Progenitor cell of endocrine pancreas (in vitro differentiated cells): Measurements from ENCODE around the gene PHYKPL. TPM values are rescaled to one million over a fixed set of nuclear protein-coding genes. Genes with fewer than 3 reads are reported as not detected.
A peak's percentile ranks its signal among the peaks of the same experiment; 100 is the strongest.

Experiments
- DNase-seq: peaks from one replicate; pipeline ENCODE4 v3.0.0; 2021; ENCODE audit warnings: low spot score; ENCODE audit not compliant: unreplicated experiment
- H3K27ac Mint-ChIP-seq: 2 replicates; pipeline ENCODE4 v1.8.0; 2021; ENCODE audit warnings: mild to moderate bottlenecking, moderate library complexity, mixed read lengths
- H3K27me3 Mint-ChIP-seq: 2 replicates; pipeline ENCODE4 v1.8.0; 2021; ENCODE audit warnings: mixed read lengths
- H3K36me3 Mint-ChIP-seq: 2 replicates; pipeline ENCODE4 v1.8.0; 2022; ENCODE audit warnings: mixed read lengths; ENCODE audit not compliant: insufficient read depth
- H3K4me1 Mint-ChIP-seq: 2 replicates; pipeline ENCODE4 v1.8.0; 2021; ENCODE audit warnings: low read depth, mixed read lengths
- H3K4me3 Mint-ChIP-seq: 2 replicates; pipeline ENCODE4 v1.8.0; 2021; ENCODE audit warnings: low read depth, mild to moderate bottlenecking, moderate library complexity, mixed read lengths
- H3K9me3 Mint-ChIP-seq: 2 replicates; pipeline ENCODE4 v1.8.0; 2021; ENCODE audit warnings: low read depth, mixed read lengths
- total RNA-seq: library from RNA; stranded (reverse); gene quantifications from 2 replicates; pipeline ENCODE4 v1.2.1, GENCODE V29; 2021
- TF ChIP-seq, protein P1 (sequence below): fragments of 200-600 bp; sonication (generic); IDR thresholded peaks from one replicate; pipeline ENCODE4 v1.5.0; 2021; ENCODE audit warnings: antibody characterized with exemption, mild to moderate bottlenecking; ENCODE audit not compliant: unreplicated experiment

Gene PHYKPL
- total RNA-seq, 1 donor from 2014 or later, result 113 TPM

GRCh38 chr5:178221282-178221681, 11.3 kb downstream of the PHYKPL start:
- Mint-ChIP-seq H3K9me3 (no peaks in the 10 kb centered on the region), H3K27ac (peak overlapping the region; percentile 72), H3K27me3 (no peaks in the 10 kb centered on the region), H3K4me3 (no peak overlapping the region), H3K4me1 (no peaks in the 10 kb centered on the region), H3K36me3 (peaks cover 26% of the 10 kb centered on the region)
- no peak for DNase-seq
- TF ChIP-seq, protein P1, sequence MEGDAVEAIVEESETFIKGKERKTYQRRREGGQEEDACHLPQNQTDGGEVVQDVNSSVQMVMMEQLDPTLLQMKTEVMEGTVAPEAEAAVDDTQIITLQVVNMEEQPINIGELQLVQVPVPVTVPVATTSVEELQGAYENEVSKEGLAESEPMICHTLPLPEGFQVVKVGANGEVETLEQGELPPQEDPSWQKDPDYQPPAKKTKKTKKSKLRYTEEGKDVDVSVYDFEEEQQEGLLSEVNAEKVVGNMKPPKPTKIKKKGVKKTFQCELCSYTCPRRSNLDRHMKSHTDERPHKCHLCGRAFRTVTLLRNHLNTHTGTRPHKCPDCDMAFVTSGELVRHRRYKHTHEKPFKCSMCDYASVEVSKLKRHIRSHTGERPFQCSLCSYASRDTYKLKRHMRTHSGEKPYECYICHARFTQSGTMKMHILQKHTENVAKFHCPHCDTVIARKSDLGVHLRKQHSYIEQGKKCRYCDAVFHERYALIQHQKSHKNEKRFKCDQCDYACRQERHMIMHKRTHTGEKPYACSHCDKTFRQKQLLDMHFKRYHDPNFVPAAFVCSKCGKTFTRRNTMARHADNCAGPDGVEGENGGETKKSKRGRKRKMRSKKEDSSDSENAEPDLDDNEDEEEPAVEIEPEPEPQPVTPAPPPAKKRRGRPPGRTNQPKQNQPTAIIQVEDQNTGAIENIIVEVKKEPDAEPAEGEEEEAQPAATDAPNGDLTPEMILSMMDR, result no peak

DNA sequence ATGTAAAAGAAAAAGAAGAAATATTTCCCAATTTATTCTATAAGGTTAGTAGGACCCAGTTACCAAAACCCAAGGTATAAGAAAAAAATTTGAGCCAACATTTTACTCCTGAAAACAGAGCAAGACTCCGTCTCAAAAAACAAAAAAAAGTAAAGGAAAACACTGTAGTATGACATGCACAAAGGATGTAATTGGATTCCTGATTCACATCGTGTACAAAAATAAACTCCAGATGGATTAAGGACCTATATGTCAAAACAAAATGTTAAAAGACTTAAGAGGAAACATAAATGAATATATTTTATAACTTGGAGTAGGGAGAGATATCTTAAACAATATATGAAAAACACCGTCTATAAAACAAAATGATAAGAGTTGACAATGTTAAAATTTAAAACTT, 13.8 kb downstream of the PHYKPL start:
- TF ChIP-seq, protein P1, result no peak
- peaks cover 25% of the 10 kb centered on the region for H3K36me3 Mint-ChIP-seq
- H3K27ac Mint-ChIP-seq, result no peak overlapping the region
- no peaks in the 10 kb centered on the region for H3K9me3 Mint-ChIP-seq
- H3K4me1 Mint-ChIP-seq, result no peaks in the 10 kb centered on the region
- H3K4me3 Mint-ChIP-seq, result no peak overlapping the region
- no peaks in the 10 kb centered on the region for H3K27me3 Mint-ChIP-seq
- no peak for DNase-seq

DNA sequence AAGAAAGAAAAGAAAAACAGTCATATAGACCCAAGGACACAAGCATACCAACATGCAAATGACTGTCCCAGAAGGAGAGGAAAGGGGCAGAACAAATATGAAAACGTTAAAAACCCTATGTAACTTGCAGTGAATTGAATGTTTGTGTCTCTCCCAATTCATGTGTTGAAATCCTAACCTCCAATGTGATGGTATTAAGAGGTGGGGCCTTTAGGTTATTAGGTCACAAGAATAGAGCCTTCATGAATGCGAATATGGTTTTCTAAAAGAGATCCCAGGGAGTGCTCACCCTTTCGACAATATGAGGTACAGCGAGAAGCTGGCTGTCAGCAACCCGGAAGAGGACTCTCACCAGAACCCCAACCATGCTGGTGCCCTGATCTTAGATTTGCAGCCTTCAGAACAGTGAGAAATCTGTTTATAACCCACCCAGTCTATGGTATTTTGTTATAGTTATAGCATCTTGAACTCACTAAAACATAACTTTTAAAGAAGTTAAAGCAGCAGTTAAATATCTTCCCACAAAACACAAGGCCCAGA, 14.3 kb downstream of the PHYKPL start:
- no peaks in the 10 kb centered on the region for H3K27me3 Mint-ChIP-seq
- H3K27ac Mint-ChIP-seq, result peak overlapping the region; percentile 59
- TF ChIP-seq, protein P1, result no peak
- H3K9me3 Mint-ChIP-seq, result no peaks in the 10 kb centered on the region
- no peak overlapping the region for H3K4me3 Mint-ChIP-seq
- peaks cover 25% of the 10 kb centered on the region for H3K36me3 Mint-ChIP-seq
- no peak for DNase-seq
- no peaks in the 10 kb centered on the region for H3K4me1 Mint-ChIP-seq

- H3K4me3 Mint-ChIP-seq, result no peak overlapping the region
- peaks cover 23% of the 10 kb centered on the region for H3K36me3 Mint-ChIP-seq
- DNase-seq, result no peak
- H3K9me3 Mint-ChIP-seq, result no peaks in the 10 kb centered on the region
- H3K27me3 Mint-ChIP-seq, result no peaks in the 10 kb centered on the region
- no peaks in the 10 kb centered on the region for H3K4me1 Mint-ChIP-seq
- no peak overlapping the region for H3K27ac Mint-ChIP-seq
- TF ChIP-seq, protein P1, result no peak
Observed at GRCh38 chr5:178216779-178217178, 15.8 kb downstream of the PHYKPL start.

DNA sequence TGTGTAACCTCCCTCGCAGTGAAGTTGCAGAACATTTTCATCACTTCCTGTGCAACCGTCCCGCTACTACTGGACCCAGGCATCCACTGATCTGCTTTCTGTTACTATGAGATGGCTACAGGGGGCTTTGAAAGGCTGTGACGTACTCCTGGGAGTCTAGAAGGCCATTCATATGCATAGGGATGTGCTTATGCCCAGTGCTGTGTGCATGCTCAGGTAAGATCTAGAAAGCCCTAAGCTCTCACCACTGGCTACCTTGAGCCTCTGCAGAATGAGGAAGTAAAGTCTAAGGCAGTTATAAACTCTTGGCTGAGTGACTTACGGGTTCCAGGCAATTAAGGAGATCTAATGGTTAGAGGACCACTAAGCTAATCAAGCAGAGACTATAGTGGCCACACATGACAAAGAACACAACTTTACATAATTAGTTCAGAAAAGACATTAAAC, 16.5 kb downstream of the PHYKPL start:
- H3K4me1 Mint-ChIP-seq, result no peaks in the 10 kb centered on the region
- no peaks in the 10 kb centered on the region for H3K27me3 Mint-ChIP-seq
- no peak overlapping the region for H3K4me3 Mint-ChIP-seq
- no peak overlapping the region for H3K27ac Mint-ChIP-seq
- no peak for DNase-seq
- H3K36me3 Mint-ChIP-seq, result peaks cover 20% of the 10 kb centered on the region
- no peaks in the 10 kb centered on the region for H3K9me3 Mint-ChIP-seq
- TF ChIP-seq, protein P1, result no peak
